Mesendoderm (in vitro differentiated cells): ENCODE data around the gene TRERF1.

Source experiments
- DNase-seq: peaks from one replicate; pipeline ENCODE4 v3.0.0; 2013
- H2AK5ac ChIP-seq: 2 replicates; pipeline ENCODE4 v1.6.1; 2013; ENCODE audit warnings: low read length, inconsistent platforms
- H2BK120ac ChIP-seq: 2 replicates; pipeline ENCODE4 v1.6.1; 2013; ENCODE audit warnings: low read depth, mild to moderate bottlenecking, low read length, moderate library complexity, mixed read lengths
- H2BK15ac ChIP-seq: replicated peaks from 2 replicates; pipeline ENCODE4 v1.6.1; 2013; ENCODE audit warnings: low read depth, mild to moderate bottlenecking, moderate library complexity
- H2BK5ac ChIP-seq: 2 replicates; pipeline ENCODE4 v1.6.1; 2013; ENCODE audit warnings: low read length, inconsistent platforms
- H3K18ac ChIP-seq: 2 replicates; pipeline ENCODE4 v1.6.1; 2013; ENCODE audit warnings: mild to moderate bottlenecking, low read length, mixed read lengths
- H3K23ac ChIP-seq: one replicate; pipeline ENCODE4 v1.6.1; 2013; ENCODE audit warnings: low read length
- H3K27ac ChIP-seq: 2 replicates; pipeline ENCODE4 v1.5.1; 2013; ENCODE audit warnings: low read depth, mild to moderate bottlenecking, inconsistent platforms, low read length, moderate library complexity
- H3K27me3 ChIP-seq: 2 replicates; pipeline ENCODE4 v1.6.1; 2013; ENCODE audit warnings: low read length, control low read depth, mild to moderate bottlenecking, inconsistent platforms; ENCODE audit not compliant: insufficient read depth, poor library complexity
- H3K36me3 ChIP-seq: 2 replicates; pipeline ENCODE4 v1.6.1; 2013; ENCODE audit warnings: low read length, inconsistent platforms; ENCODE audit not compliant: control insufficient read depth, insufficient read depth
- H3K4ac ChIP-seq: one replicate; pipeline ENCODE4 v1.6.1; 2013; ENCODE audit warnings: low read depth, mild to moderate bottlenecking, low read length, moderate library complexity
- H3K4me1 ChIP-seq: 2 replicates; pipeline ENCODE4 v1.6.1; 2013; ENCODE audit warnings: low read depth, low read length, inconsistent platforms; ENCODE audit not compliant: control insufficient read depth
- H3K4me2 ChIP-seq: 2 replicates; pipeline ENCODE4 v1.6.1; 2013; ENCODE audit warnings: low read length
- H3K4me3 ChIP-seq: 2 replicates; pipeline ENCODE4 v1.5.1; 2013; ENCODE audit warnings: mild to moderate bottlenecking, low read length
- H3K56ac ChIP-seq: one replicate; pipeline ENCODE4 v1.6.1; 2013; ENCODE audit warnings: low read length
- H3K79me1 ChIP-seq: 2 replicates; pipeline ENCODE4 v1.6.1; 2013; ENCODE audit warnings: low read length, inconsistent platforms
- H3K79me2 ChIP-seq: 2 replicates; pipeline ENCODE4 v1.6.1; 2013; ENCODE audit warnings: mild to moderate bottlenecking, low read length; ENCODE audit not compliant: control insufficient read depth, insufficient read depth
- H3K9ac ChIP-seq: 2 replicates; pipeline ENCODE4 v1.6.1; 2013; ENCODE audit warnings: low read length, inconsistent platforms
- H4K5ac ChIP-seq: one replicate; pipeline ENCODE4 v1.6.1; 2013; ENCODE audit warnings: low read length
- H4K8ac ChIP-seq: one replicate; pipeline ENCODE4 v1.6.1; 2013; ENCODE audit warnings: low read depth, mild to moderate bottlenecking, control low read depth, low read length, moderate library complexity
- WGBS: extraction: QIAGEN DNeasy Blood & Tissue Kit; methylation state at CpG from one replicate; pipeline ENCODE4 v1.1.7; 2013; ENCODE audit warnings: low lambda C conversion rate, missing lambda C conversion rate; ENCODE audit not compliant: insufficient coverage; ENCODE audit errors: extremely low coverage; 5-methylcytosine and 5-hydroxymethylcytosine counted together

TRERF1 gene

DNA sequence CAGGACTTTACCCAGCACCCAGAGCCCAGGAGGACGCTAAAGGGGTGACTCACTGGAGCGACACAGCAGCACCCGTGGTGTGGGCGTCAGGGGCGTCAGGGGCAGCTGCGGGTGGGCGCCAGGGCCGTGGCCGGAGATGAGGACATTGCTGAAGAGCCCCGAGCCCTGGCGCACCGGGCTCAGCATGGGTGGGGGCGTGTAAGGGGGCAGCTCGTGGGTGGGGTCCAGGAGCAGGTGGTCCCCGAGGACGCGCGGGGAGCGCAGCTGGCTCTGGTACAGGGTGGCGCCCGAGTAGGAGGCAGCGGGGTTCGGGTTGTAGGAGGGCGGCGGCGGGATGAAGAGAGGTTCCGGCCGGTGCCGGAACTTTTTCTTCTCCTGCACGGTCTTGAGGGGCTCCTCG, 192.4 kb downstream of the TRERF1 start:
- Histone ChIP-seq H4K8ac (no peak overlapping the region), H3K18ac (no peak overlapping the region), H3K79me2 (no peaks in the 10 kb centered on the region), H2BK5ac (no peak overlapping the region), H3K23ac (no peak overlapping the region), H3K4me3 (no peak overlapping the region), H3K9ac (no peak overlapping the region), H3K56ac (no peak overlapping the region), H3K79me1 (no peaks in the 10 kb centered on the region), H2BK15ac (no peak overlapping the region), H2AK5ac (no peak overlapping the region), H2BK120ac (no peak overlapping the region), H3K27me3 (no peaks in the 10 kb centered on the region), H3K27ac (no peak overlapping the region), H3K4me2 (no peak overlapping the region), H3K4me1 (peaks cover 16% of the 10 kb centered on the region), H3K4ac (no peak overlapping the region), H4K5ac (no peak overlapping the region), H3K36me3 (no peaks in the 10 kb centered on the region)
- WGBS = no CpG with 5 or more reads among the region's 31 CpGs
- no peak for DNase-seq

DNA sequence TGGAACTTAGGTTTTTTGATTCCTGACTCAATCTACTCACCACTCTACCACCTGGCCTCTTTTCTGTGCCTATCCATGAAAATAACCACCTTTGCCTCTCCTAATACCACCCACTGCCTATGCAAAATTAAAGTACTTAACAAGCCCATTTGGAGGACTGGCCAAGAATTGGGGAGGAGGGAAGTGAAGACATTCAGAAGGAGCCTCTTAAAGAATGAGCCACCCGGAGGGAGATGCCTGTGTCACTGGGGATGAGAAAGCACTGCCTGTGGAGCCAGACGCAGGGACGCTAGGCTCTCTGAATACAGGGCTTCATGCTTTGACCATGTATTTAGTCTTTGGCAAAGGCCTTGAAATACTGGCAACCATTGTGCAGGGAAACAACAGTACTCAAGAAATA, 194.1 kb downstream of the TRERF1 start:
- Histone ChIP-seq H3K4ac (no peak overlapping the region), H2BK120ac (no peak overlapping the region), H3K18ac (no peak overlapping the region), H2BK5ac (no peak overlapping the region), H3K56ac (no peak overlapping the region), H3K27ac (no peak overlapping the region), H3K23ac (no peak overlapping the region), H4K8ac (no peak overlapping the region), H3K4me3 (no peak overlapping the region), H3K36me3 (no peaks in the 10 kb centered on the region), H3K9ac (no peak overlapping the region), H2BK15ac (no peak overlapping the region), H3K79me2 (no peaks in the 10 kb centered on the region), H3K79me1 (no peaks in the 10 kb centered on the region), H3K4me2 (no peak overlapping the region), H3K4me1 (peaks cover 16% of the 10 kb centered on the region), H3K27me3 (no peaks in the 10 kb centered on the region), H2AK5ac (no peak overlapping the region), H4K5ac (no peak overlapping the region)
- no CpG with 5 or more reads among the region's 3 CpGs for WGBS
- peak; percentile 79 for DNase-seq

DNA sequence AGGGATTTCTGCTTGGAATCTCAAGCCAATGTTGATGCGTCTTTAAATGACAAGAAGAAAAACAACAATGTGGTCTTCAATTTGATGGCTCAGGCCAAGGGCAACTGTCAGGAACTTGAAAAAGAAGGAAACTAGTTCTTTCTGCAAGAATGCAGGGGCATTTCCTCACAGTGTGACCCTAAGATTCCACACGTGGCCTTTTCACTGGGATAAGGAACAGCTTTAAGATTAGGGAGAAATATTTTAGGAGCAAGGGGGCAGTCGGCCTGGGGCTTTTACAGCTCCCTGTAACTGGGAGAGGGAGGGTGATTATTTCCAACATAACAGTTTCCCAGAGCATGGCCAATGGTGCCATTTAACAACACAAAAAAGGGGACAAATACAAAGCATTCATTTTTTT, 194.7 kb downstream of the TRERF1 start:
- H2BK120ac ChIP-seq = no peak overlapping the region
- H3K36me3 ChIP-seq = no peaks in the 10 kb centered on the region
- no peaks in the 10 kb centered on the region for H3K79me2 ChIP-seq
- H3K18ac ChIP-seq = no peak overlapping the region
- H3K23ac ChIP-seq = no peak overlapping the region
- H3K4me1 ChIP-seq = peaks cover 16% of the 10 kb centered on the region
- no peak overlapping the region for H4K8ac ChIP-seq
- no peak overlapping the region for H3K27ac ChIP-seq
- no peak for DNase-seq
- no peak overlapping the region for H2AK5ac ChIP-seq
- no CpG with 5 or more reads among the region's 3 CpGs for WGBS
- no peak overlapping the region for H3K9ac ChIP-seq
- H2BK15ac ChIP-seq = no peak overlapping the region
- H4K5ac ChIP-seq = no peak overlapping the region
- H2BK5ac ChIP-seq = no peak overlapping the region
- H3K27me3 ChIP-seq = no peaks in the 10 kb centered on the region
- no peaks in the 10 kb centered on the region for H3K79me1 ChIP-seq
- no peak overlapping the region for H3K56ac ChIP-seq
- H3K4ac ChIP-seq = no peak overlapping the region
- no peak overlapping the region for H3K4me3 ChIP-seq
- no peak overlapping the region for H3K4me2 ChIP-seq

DNA sequence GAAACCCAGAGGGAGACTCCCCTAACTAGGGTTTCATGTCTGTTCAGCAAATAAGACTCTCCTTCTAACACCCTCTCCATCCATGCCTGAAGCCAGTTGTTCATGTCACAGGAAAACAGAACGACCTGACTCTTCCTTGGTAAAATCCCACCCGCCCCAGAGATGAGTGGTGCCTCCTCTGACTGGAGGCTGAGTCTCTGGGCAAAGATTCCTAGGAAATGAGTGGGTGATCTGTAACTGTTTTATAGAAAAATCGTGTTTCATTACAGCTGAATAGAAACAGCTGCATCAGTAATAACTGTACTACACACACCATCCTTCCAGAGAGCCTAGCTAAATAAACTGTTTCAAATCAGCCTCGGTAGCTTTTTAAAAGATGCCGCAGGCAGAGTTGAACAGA, 196.7 kb downstream of the TRERF1 start:
- Histone ChIP-seq H3K27me3 (no peaks in the 10 kb centered on the region), H2BK120ac (no peak overlapping the region), H3K36me3 (no peaks in the 10 kb centered on the region), H3K4me1 (peaks cover 13% of the 10 kb centered on the region), H3K4me2 (no peak overlapping the region), H3K56ac (no peak overlapping the region), H3K27ac (no peak overlapping the region), H4K5ac (no peak overlapping the region), H2BK15ac (no peak overlapping the region), H3K79me2 (no peaks in the 10 kb centered on the region), H2AK5ac (no peak overlapping the region), H3K9ac (no peak overlapping the region), H4K8ac (no peak overlapping the region), H3K79me1 (no peaks in the 10 kb centered on the region), H3K4me3 (no peak overlapping the region), H2BK5ac (no peak overlapping the region), H3K4ac (no peak overlapping the region), H3K18ac (no peak overlapping the region), H3K23ac (no peak overlapping the region)
- no peak for DNase-seq
- WGBS = no CpG with 5 or more reads among the region's 5 CpGs

DNA sequence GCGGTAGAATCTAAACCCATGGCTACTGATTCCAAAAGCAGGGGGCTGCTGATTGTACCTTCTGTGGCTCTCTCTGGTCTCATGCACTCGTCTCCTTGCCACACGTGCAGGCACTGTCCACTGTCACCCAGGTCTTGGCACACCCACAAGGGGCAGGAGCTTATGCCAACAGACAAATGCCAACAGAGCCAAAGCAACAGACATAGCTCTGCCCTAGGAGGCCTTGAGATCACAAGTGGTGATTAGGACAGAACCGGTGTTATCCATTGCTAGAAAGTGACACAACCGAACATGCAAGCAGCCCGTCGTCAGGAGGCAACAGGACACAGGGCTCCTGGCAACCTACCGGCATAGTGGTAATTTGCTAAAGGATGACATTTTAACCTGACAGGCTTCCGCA, 197.2 kb downstream of the TRERF1 start:
- no peak for DNase-seq
- no peak overlapping the region for H3K4me3 ChIP-seq

DNA sequence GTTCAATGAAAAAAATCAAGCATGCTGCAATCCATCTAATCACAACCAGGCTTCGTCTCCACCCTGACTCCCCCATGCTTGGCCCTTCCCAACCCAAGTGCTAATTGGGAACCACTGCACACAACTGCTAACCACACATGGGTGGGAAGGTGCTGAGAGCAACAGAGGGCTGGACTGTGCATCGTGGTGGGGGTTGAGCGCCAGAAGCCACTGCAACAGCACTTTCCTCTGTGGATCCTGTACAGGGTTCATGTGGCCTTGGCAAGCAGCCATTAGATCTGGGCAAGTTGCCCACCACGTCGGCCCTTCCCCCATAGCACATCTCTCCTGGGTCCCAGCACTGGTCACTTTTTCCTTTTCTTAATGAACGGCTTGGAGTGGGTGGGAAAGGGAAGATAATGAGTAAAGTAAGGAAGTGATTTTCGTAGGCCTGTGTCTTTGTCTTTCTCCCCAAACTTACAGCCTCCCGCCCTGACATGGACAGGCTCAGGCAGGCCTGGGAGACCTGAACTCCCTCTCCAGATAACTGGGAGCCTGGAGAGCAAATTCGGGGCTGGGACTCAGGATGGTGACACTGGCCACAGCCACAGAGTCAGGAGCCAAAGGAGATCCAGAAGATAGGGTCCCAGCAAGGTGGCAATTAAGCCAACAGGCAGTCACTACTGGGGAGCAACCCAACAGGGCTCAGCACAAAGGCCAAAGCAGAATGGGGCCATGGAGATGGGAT, 199.7 kb downstream of the TRERF1 start:
- H3K18ac ChIP-seq = no peak overlapping the region
- no peak for DNase-seq
- no peak overlapping the region for H3K4ac ChIP-seq
- H3K23ac ChIP-seq = no peak overlapping the region
- no peak overlapping the region for H4K8ac ChIP-seq
- no peaks in the 10 kb centered on the region for H3K27me3 ChIP-seq
- H2BK120ac ChIP-seq = no peak overlapping the region
- H3K79me1 ChIP-seq = no peaks in the 10 kb centered on the region
- peaks cover 3% of the 10 kb centered on the region for H3K4me1 ChIP-seq
- no peak overlapping the region for H2AK5ac ChIP-seq
- no CpG with 5 or more reads among the region's 9 CpGs for WGBS
- no peak overlapping the region for H3K27ac ChIP-seq
- no peak overlapping the region for H3K9ac ChIP-seq
- no peaks in the 10 kb centered on the region for H3K36me3 ChIP-seq
- no peak overlapping the region for H2BK15ac ChIP-seq
- no peak overlapping the region for H3K56ac ChIP-seq
- no peak overlapping the region for H3K4me2 ChIP-seq
- H3K4me3 ChIP-seq = no peak overlapping the region
- no peak overlapping the region for H2BK5ac ChIP-seq
- H4K5ac ChIP-seq = no peak overlapping the region
- H3K79me2 ChIP-seq = no peaks in the 10 kb centered on the region

More for the DNA sequence above, 197.2 kb downstream of the TRERF1 start:
- Histone ChIP-seq H3K79me1 (no peaks in the 10 kb centered on the region), H2BK120ac (no peak overlapping the region), H2AK5ac (no peak overlapping the region), H3K36me3 (no peaks in the 10 kb centered on the region), H3K27me3 (no peaks in the 10 kb centered on the region), H3K18ac (no peak overlapping the region), H3K4me2 (no peak overlapping the region), H2BK15ac (no peak overlapping the region), H3K23ac (no peak overlapping the region), H3K27ac (no peak overlapping the region), H3K4me1 (peaks cover 13% of the 10 kb centered on the region), H3K4ac (no peak overlapping the region), H3K9ac (no peak overlapping the region), H2BK5ac (no peak overlapping the region), H4K8ac (no peak overlapping the region), H4K5ac (no peak overlapping the region), H3K79me2 (no peaks in the 10 kb centered on the region), H3K56ac (no peak overlapping the region)
- no CpG with 5 or more reads among the region's 9 CpGs for WGBS
